Thymus (tissue), 14 donors: Measurements from ENCODE around the gene GATB. TPM values are rescaled to one million over a fixed set of nuclear protein-coding genes. Genes with fewer than 3 reads are reported as not detected.

ENCODE experiments used
- DNase-seq, 9 donors: peaks; one replicate each; pipeline ENCODE4 v3.0.0-alpha.2; 2013; ENCODE audit warnings: low spot score in 9 of 9, low read depth in 6 of 9, missing footprints in 1 of 9
- H3K27ac ChIP-seq, 2 donors: one replicate each; pipeline ENCODE4 v1.5.1; 2013; ENCODE audit warnings: control low read depth in 1 of 2, low read depth in 1 of 2, low read length in 1 of 2, mild to moderate bottlenecking in 1 of 2, moderate library complexity in 1 of 2
- H3K27me3 ChIP-seq, 2 donors: one replicate each; pipeline ENCODE4 v1.5.1; 2013; ENCODE audit warnings: low read length in 1 of 2; ENCODE audit not compliant: control insufficient read depth in 2 of 2, insufficient read depth in 1 of 2
- H3K36me3 ChIP-seq, 2 donors: one replicate each; pipeline ENCODE4 v1.5.1; 2013; ENCODE audit warnings: low read length in 1 of 2, mild to moderate bottlenecking in 1 of 2, moderate library complexity in 1 of 2; ENCODE audit not compliant: control insufficient read depth in 2 of 2, insufficient read depth in 2 of 2
- H3K4me1 ChIP-seq, 2 donors: one replicate each; pipeline ENCODE4 v1.5.1; 2013; ENCODE audit warnings: low read length in 2 of 2; ENCODE audit not compliant: control insufficient read depth in 2 of 2, insufficient read depth in 2 of 2
- H3K4me3 ChIP-seq, 2 donors: one replicate each; pipeline ENCODE4 v1.5.1; 2013; ENCODE audit warnings: low read length in 2 of 2, control low read depth in 1 of 2, mild to moderate bottlenecking in 1 of 2
- H3K9me3 ChIP-seq, 2 donors: one replicate each; pipeline ENCODE4 v1.5.1; 2013; ENCODE audit warnings: low read length in 1 of 2, mild to moderate bottlenecking in 1 of 2; ENCODE audit not compliant: control insufficient read depth in 2 of 2, insufficient read depth in 1 of 2
- WGBS: extraction: QIAGEN DNeasy Blood & Tissue Kit; methylation state at CpG from one replicate; pipeline ENCODE4 v1.1.7; 2013; 5-methylcytosine and 5-hydroxymethylcytosine counted together
- long read RNA-seq, 10 donors: transcript quantifications; one replicate each; lab custom pipeline, GENCODE V29; 2026
- polyA plus RNA-seq: library from polyadenylated mRNA; stranded (reverse); fragments of 200-250 nt; gene quantifications from one replicate; pipeline ENCODE4 v1.2.3, GENCODE V29; 2013
- total RNA-seq: library from RNA; stranded (reverse); fragments of 120-200 nt; gene quantifications from one replicate; pipeline ENCODE4 v1.2.4, GENCODE V29; 2013
- donor health status: healthy.

The GATB gene, protein sequence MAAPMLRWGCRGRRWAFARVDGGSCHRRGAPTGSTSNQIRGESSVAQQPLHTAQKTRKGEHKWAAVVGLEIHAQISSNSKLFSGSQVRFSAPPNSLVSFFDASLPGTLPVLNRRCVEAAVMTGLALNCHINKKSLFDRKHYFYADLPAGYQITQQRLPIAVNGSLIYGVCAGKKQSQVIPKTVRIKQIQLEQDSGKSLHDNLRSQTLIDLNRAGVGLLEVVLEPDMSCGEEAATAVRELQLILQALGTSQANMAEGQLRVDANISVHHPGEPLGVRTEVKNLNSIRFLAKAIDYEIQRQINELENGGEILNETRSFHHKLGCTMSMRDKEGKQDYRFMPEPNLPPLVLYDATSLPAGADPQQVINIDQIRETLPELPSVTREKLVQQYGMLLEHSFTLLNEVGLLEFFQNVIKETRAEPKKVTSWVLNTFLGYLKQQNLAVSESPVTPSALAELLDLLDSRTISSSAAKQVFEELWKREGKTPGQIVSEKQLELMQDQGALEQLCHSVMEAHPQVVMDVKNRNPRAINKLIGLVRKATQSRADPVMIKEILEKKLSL
- total RNA-seq (17.6 TPM), polyA plus RNA-seq (14.5 TPM)
- long read RNA-seq, donor 1 = 0 reads
- long read RNA-seq, donor 2 = 0 reads
- long read RNA-seq, donor 3, transcript GATB-201 (13 exons, 2,385 nt) = major isoform, 10 of 10 reads
- long read RNA-seq, donor 3, partial matches to known transcripts = 0 of 10 reads
- long read RNA-seq, donor 3, other reads (novel, unspliced or antisense) = 0 of 10 reads
- long read RNA-seq, donor 4, partial matches to known transcripts = 0 of 2 reads
- long read RNA-seq, donor 4, other reads (novel, unspliced or antisense) = 0 of 2 reads
- long read RNA-seq, donor 5, partial matches to known transcripts = 0 of 5 reads
- long read RNA-seq, donor 5, other reads (novel, unspliced or antisense) = 0 of 5 reads
- long read RNA-seq, donor 6, partial matches to known transcripts = 0 of 2 reads
- long read RNA-seq, donor 6, other reads (novel, unspliced or antisense) = 0 of 2 reads
- long read RNA-seq, donor 7, partial matches to known transcripts = 0 of 5 reads
- long read RNA-seq, donor 7, other reads (novel, unspliced or antisense) = 0 of 5 reads
- long read RNA-seq, donor 8, partial matches to known transcripts = 0 of 2 reads
- long read RNA-seq, donor 8, other reads (novel, unspliced or antisense) = 0 of 2 reads
- long read RNA-seq, donor 9, partial matches to known transcripts = 0 of 2 reads
- long read RNA-seq, donor 9, other reads (novel, unspliced or antisense) = 0 of 2 reads
- long read RNA-seq, donor 10, partial matches to known transcripts = 0 of 2 reads
- long read RNA-seq, donor 10, other reads (novel, unspliced or antisense) = 0 of 2 reads

DNA sequence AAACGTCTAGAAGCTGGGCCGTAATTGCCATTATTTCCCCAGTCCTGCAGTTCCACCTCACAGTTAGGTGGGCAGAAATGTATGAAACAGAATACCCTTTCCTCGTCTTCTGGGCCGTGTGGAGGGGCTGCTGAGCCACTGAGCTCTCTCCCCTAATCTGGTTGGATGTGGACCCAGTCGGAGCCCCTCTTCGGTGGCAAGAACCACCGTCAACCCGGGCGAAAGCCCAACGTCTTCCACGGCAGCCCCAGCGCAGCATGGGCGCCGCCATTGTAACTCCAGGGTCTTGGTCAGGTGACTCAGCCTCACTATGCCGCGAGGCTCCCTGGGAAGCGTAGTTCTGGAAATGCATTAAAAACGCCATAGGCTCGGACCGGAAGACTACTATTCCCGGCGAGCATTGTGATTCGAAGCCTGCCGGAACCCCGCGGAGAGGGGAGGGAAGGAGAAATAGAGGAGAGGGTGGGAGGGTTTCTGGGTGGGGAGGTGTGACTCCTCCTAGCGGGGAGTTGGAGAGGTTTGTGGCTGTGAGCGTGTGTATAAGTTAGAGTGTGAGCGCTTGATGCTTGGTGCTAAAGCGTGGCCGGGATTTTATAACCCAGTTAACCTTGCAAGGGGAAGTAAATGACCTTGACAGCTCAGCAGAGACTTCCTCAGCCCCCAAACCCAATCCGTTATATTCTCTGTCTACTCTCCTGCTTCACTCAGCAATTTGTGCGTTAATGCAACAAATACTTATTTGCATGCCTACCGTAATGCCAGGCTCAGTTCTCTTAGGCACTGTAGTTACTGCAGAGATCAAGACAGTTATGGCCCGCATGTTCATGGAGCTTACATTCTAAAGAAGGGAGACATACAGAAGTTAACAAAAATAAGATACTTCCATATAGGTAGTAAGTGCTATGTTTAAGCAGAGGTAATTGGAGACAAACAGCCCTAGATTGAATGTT, at the start of gene GATB:
GATB (minus strand) TSS at position 296 of the 950 bp plus-strand sequence; CDS start at position 271, 25 bp downstream.
- peak within 1 kb of the TSS; percentile 65 to 68 for H3K27ac ChIP-seq
- H3K9me3 ChIP-seq = no peaks in the 10 kb centered on the region
- 7% methylated on average over 35 of the region's 35 CpGs for WGBS
- DNase-seq = peak; percentile 92 to 99 (median 97)
- peaks cover 0 to 10% of the 10 kb centered on the region in 2 donors for H3K36me3 ChIP-seq
- H3K4me1 ChIP-seq = peaks cover 7 to 10% of the 10 kb centered on the region in 2 donors
- peak within 1 kb of the TSS; percentile 84 to 85 for H3K4me3 ChIP-seq
- peaks cover 0 to 4% of the 10 kb centered on the region in 2 donors for H3K27me3 ChIP-seq

GRCh38 chr4:151810476-151810875, 49.7 kb upstream of the GATB start:
- H3K4me1 ChIP-seq = no peaks in the 10 kb centered on the region
- no peak overlapping the region for H3K4me3 ChIP-seq
- H3K9me3 ChIP-seq = no peaks in the 10 kb centered on the region
- DNase-seq = no peak
- H3K27me3 ChIP-seq = no peaks in the 10 kb centered on the region
- H3K27ac ChIP-seq = no peak overlapping the region
- no peaks in the 10 kb centered on the region for H3K36me3 ChIP-seq
- 97% methylated on average over 4 of the region's 4 CpGs for WGBS

GRCh38 chr4:151809716-151810115, 48.9 kb upstream of the GATB start:
- H3K9me3 ChIP-seq = no peaks in the 10 kb centered on the region
- no peak for DNase-seq
- no peak overlapping the region for H3K4me3 ChIP-seq
- H3K27me3 ChIP-seq = no peaks in the 10 kb centered on the region
- 97% methylated on average over 6 of the region's 6 CpGs for WGBS
- no peaks in the 10 kb centered on the region for H3K4me1 ChIP-seq
- no peaks in the 10 kb centered on the region for H3K36me3 ChIP-seq
- no peak overlapping the region for H3K27ac ChIP-seq

DNA sequence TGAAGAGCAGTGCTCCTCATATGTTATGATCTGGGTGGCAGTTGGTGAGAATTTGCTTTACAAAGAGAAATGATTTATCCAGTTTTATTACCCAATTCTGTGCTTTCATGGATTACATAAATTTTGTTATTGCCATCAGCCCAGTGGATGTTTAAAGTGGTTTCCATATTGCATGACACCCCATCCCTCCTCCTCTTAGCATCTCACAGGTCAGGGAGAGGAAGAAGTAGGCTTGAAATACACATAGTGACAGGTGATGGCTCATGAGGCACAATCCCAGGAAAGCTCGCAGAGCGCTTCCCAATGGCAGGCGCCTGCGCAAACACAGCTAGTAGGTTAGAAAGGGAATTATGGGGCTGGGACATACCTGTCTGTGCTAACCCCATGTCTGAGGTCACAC, 47.7 kb upstream of the GATB start:
- Histone ChIP-seq H3K27ac (no peak overlapping the region), H3K9me3 (no peaks in the 10 kb centered on the region), H3K4me1 (no peaks in the 10 kb centered on the region), H3K27me3 (no peaks in the 10 kb centered on the region), H3K36me3 (no peaks in the 10 kb centered on the region), H3K4me3 (no peak overlapping the region)
- DNase-seq = no peak
- WGBS = 97% methylated on average over 4 of the region's 4 CpGs

DNA sequence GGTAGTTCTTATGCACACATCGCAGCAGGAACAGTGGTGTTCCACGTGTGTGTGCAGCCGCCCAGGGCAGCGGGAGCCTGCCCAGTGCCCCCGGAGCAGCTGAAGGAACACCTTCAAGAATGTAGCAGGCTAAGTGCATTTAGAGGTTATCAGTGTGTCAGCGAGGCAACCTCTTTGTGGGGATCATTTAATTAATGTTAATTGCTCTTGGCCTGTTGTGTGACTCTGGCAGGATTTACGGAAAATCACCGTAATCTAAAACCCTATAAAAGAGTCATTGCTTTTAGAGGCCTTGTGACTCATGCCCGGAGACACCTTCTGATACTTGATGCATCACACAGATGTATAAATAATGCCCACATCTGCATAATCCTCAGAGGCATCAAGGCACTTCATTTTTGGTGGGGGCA, 47.3 kb upstream of the GATB start:
- H3K27ac ChIP-seq = no peak overlapping the region

GRCh38 chr4:151807220-151807619, 46.4 kb upstream of the GATB start:
- 87% methylated on average over 7 of the region's 7 CpGs for WGBS
- H3K27ac ChIP-seq = no peak overlapping the region

More for the DNA sequence above, 47.3 kb upstream of the GATB start:
- Histone ChIP-seq H3K4me1 (no peaks in the 10 kb centered on the region), H3K27me3 (no peaks in the 10 kb centered on the region), H3K4me3 (no peak overlapping the region), H3K9me3 (no peaks in the 10 kb centered on the region), H3K36me3 (no peaks in the 10 kb centered on the region)
- 94% methylated on average over 9 of the region's 9 CpGs for WGBS
- no peak for DNase-seq

DNA sequence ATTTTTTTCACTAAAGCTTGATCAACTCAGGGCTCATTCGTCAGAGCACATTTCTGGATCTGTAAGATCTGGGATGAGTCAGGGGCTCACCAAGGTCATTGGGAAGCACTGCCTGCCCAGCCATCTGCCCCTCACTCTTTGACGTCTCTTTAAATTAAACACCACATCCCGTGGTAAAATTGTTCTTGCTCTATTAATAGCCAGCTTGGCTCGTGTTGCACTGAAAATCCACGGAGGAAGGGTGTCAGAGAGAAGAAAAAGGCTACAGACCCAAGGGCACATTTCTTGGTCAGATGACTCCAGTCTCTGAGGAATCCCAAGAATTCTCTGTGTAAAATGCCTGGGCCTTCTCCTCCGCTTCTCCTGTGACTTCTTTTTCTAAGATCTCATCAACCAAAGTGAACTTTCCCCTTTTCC, 45.7 kb upstream of the GATB start:
- Histone ChIP-seq H3K27ac (no peak overlapping the region), H3K4me1 (no peaks in the 10 kb centered on the region), H3K4me3 (no peak overlapping the region), H3K36me3 (no peaks in the 10 kb centered on the region), H3K27me3 (no peaks in the 10 kb centered on the region), H3K9me3 (no peaks in the 10 kb centered on the region)
- DNase-seq = no peak
- WGBS = 71% methylated on average over 6 of the region's 6 CpGs

More at GRCh38 chr4:151807220-151807619, 46.4 kb upstream of the GATB start:
- no peak for DNase-seq
- H3K4me3 ChIP-seq = no peak overlapping the region
- no peaks in the 10 kb centered on the region for H3K4me1 ChIP-seq
- no peaks in the 10 kb centered on the region for H3K27me3 ChIP-seq
- no peaks in the 10 kb centered on the region for H3K9me3 ChIP-seq
- no peaks in the 10 kb centered on the region for H3K36me3 ChIP-seq

GRCh38 chr4:151804821-151805220, 44.0 kb upstream of the GATB start:
- H3K4me1 ChIP-seq = no peaks in the 10 kb centered on the region
- WGBS = 89% methylated on average over 1 of the region's 1 CpG
- H3K9me3 ChIP-seq = no peaks in the 10 kb centered on the region
- H3K27ac ChIP-seq = no peak overlapping the region
- DNase-seq = no peak
- H3K36me3 ChIP-seq = no peaks in the 10 kb centered on the region
- no peak overlapping the region for H3K4me3 ChIP-seq
- H3K27me3 ChIP-seq = no peaks in the 10 kb centered on the region
